GM10266 (cell line): ENCODE results near the gene COLEC12.
"Not testable (repeated sequence)": the region's sequence is repeated elsewhere in the genome, so short reads cannot be mapped to it uniquely, and the experiment has no call there.

Experiments
- DNase-seq: peaks from one replicate; pipeline ENCODE4 v3.0.0; 2012; ENCODE audit errors: extremely low spot score
- TF ChIP-seq, protein P1 (sequence below): IDR thresholded peaks from 2 replicates; pipeline ENCODE4 v1.5.1; 2012; ENCODE audit warnings: mild to moderate bottlenecking, low read depth; ENCODE audit not compliant: control insufficient read depth, insufficient read depth; ENCODE audit errors: missing control alignments

Gene COLEC12

DNA sequence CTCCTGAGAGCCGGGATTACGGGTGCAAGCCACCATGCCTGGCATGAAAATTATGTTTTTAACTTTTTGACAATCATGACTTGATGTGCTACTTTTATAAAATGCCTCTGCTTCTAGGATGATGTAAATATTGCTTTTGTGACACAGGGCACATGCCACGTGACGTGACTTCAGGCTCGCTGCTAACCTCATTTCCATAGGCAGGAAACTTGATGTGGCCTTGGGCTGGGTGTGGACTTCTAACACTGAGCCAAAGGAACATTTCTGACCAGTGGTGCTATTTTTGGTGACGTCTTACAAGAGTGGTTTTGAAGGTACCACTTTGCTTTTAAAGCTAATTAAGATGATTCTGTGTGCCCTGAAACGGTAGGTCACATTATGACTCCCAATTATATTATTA is 198.4 kb downstream of the COLEC12 start:
- no peak for DNase-seq
- TF ChIP-seq, protein P1, sequence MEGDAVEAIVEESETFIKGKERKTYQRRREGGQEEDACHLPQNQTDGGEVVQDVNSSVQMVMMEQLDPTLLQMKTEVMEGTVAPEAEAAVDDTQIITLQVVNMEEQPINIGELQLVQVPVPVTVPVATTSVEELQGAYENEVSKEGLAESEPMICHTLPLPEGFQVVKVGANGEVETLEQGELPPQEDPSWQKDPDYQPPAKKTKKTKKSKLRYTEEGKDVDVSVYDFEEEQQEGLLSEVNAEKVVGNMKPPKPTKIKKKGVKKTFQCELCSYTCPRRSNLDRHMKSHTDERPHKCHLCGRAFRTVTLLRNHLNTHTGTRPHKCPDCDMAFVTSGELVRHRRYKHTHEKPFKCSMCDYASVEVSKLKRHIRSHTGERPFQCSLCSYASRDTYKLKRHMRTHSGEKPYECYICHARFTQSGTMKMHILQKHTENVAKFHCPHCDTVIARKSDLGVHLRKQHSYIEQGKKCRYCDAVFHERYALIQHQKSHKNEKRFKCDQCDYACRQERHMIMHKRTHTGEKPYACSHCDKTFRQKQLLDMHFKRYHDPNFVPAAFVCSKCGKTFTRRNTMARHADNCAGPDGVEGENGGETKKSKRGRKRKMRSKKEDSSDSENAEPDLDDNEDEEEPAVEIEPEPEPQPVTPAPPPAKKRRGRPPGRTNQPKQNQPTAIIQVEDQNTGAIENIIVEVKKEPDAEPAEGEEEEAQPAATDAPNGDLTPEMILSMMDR: no peak

DNA sequence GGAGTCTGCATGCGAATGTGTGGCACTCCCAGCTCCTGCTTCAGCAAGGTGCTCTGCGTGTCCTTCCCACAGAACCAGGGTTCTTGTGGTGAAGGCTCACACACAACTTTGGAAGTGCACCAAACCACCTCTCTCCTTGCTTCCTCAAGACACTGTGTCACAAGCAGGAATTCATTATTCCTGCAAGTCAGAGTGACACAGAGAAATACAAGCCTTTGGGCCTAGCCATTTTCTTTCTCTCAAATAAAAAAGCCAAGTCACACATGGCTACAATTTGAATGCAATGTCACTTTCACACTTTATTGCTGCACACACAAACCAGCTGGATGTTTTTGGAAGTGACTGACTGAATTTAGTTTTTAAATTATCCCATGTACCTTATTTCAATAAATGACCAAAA is 202.6 kb downstream of the COLEC12 start:
- no peak for DNase-seq
- TF ChIP-seq, protein P1: no peak

DNA sequence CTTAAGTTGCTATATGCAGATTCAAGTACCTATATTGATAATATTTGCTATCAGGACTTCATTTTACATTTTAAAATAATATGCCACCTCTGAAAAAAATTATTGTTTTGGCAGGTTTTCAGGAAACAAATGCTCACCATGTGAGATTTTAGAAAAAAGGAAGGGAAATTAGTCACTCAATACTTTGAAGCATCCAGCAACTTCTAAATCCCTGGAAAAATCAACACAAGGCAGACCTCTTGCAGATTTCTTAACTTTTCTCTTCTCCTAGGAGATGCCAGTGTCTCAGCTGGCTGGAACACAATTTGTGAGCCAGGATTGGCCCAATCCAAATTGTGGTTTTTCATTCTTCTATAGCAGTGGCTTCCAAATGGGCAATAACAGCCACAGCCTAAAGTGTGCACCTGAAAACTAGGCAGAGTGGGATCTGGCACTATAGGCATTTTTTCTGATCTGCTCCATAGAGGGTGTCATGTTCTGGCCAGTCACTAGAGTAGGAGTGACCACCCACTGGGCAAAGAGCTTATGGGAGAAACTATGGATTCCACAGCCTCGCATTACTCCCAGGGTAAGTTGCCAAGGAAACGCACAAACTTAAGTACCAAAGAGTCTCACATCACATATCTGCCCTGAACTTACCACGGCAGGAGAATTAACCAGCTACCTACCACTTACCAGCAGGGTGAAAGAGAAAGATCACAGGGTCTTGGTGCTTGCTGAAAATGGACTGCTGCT is 204.6 kb downstream of the COLEC12 start:
- no peak for DNase-seq

DNA sequence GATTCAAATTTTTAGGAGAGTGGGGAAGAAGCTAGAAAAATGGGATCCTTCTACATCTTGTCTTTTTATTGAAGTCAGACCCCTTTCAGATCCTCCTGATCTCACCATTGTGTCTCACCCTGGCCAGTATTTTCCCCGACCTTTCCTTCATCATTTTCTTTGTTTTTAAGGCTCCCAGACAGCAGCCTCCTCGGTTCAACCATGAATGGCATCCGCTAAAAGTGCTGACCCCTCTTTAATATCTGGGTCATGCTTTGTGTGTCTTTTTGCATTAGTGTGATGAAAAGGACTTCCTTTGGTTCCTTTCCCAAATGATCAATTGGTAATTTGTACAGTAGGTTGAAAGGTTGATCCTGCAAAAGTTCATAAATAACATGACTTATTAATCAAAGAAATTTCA is 205.9 kb downstream of the COLEC12 start:
- TF ChIP-seq, protein P1: no peak

More for the DNA sequence above, 204.6 kb downstream of the COLEC12 start:
- TF ChIP-seq, protein P1: no peak

DNA sequence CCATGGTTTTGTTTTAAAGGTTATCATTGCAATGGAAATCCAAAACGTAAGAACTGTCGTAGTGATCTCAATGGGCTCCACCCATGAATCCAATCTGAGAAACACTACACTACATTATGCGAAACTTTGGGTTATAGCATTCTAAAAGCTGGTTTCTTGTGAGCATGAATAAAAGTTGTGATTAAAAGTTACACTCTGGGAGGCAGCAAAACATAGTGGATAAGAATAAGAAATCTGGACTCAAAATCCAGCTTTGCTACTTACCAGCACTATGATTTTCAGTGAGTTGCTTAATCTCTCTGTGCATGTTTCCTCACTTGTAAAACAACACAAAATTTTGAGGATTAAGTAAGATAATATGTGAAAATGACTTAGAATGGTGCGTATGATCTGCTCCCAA is 207.0 kb downstream of the COLEC12 start:
- TF ChIP-seq, protein P1: no peak
- no peak for DNase-seq

More for the DNA sequence above, 205.9 kb downstream of the COLEC12 start:
- DNase-seq: no peak

DNA sequence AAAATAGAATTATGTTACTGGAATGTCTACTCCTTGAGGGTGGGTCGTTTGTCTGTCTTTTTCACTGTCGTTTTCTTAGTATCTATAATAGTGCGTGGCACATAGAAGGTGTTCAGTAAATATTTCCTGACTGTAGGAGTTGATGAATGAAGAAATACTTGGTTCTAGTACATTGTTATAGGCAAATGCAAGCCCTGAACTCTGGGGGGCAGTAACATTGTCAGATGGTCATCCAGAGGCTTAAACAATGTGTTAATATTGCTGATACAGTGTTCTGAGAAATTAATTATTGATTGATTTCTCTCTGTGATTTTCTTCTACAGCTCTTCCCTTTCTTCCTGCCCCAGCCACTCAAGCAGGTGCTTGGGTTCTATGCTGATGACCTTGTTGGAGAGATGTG is 208.2 kb downstream of the COLEC12 start:
- no peak for DNase-seq
- TF ChIP-seq, protein P1: no peak

DNA sequence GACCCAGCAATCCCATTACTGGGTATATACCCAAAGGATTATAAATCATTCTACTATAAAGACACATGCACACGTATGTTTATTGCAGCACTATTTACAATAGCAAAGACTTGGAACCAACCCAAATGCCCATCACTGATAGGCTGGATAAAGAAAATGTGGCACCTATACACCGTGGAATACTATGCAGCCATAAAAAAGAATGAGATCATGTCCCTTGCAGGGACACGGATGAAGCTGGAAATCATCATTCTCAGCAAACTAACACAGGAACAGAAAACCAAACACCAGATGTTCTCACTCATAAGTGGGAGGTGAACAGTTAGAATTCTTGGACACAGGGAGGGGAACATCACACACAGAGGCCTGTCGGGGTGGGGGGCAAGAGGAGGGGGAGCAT is 210.5 kb downstream of the COLEC12 start:
- not testable (repeated sequence) for DNase-seq

DNA sequence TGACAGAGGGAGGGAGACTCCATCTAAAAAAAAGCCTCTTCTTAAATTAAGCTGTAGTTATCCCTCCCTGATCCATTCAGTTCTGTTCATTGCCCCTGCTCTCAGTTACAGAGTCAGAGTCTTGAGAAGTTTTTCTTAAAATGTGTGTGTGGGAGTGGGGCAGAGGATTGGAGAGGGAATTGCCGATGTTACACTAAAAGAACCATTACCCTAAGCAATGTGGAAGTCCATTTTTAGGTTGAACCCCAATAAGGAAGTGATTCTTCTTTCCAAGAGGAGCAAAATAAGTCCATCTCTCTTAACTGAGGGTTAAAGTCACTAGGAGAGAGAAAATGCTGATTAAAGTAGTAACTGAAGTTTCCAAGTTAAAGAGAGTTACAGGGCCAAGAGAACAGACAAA is 211.5 kb downstream of the COLEC12 start:
- no peak for DNase-seq
- TF ChIP-seq, protein P1: no peak
